Mesenchymal stem cell (in vitro differentiated cells and primary cell): ENCODE measurements around the gene USP3.

Experiments
- DNase-seq: peaks from one replicate; pipeline ENCODE4 v3.0.0-alpha.2; 2013
- H2AFZ ChIP-seq: one replicate; pipeline ENCODE4 v1.6.1; 2013; ENCODE audit warnings: low read depth, mild to moderate bottlenecking, control low read depth, inconsistent platforms, low read length, moderate library complexity
- H2AK5ac ChIP-seq: 2 replicates; pipeline ENCODE4 v1.6.1; 2013; ENCODE audit warnings: low read length, moderate library complexity, mild to moderate bottlenecking, inconsistent platforms; ENCODE audit not compliant: severe bottlenecking
- H2BK120ac ChIP-seq: one replicate; pipeline ENCODE4 v1.6.1; 2013; ENCODE audit warnings: low read depth, mild to moderate bottlenecking, inconsistent platforms, low read length, moderate library complexity
- H2BK12ac ChIP-seq, 2 experiments: one replicate each; pipeline ENCODE4 v1.6.1; 2013; ENCODE audit warnings: inconsistent platforms in 2 of 2, low read length in 2 of 2, mild to moderate bottlenecking in 2 of 2, moderate library complexity in 2 of 2, control low read depth in 1 of 2
- H2BK15ac ChIP-seq: one replicate; pipeline ENCODE4 v1.6.1; 2013; ENCODE audit warnings: mild to moderate bottlenecking, low read depth, inconsistent platforms; ENCODE audit not compliant: poor library complexity, severe bottlenecking
- H2BK5ac ChIP-seq: 2 replicates; pipeline ENCODE4 v1.6.1; 2013; ENCODE audit warnings: low read depth, mild to moderate bottlenecking, low read length, control low read depth, inconsistent platforms; ENCODE audit not compliant: poor library complexity, severe bottlenecking
- H3K14ac ChIP-seq, 2 experiments: one replicate each; pipeline ENCODE4 v1.6.1; 2013; ENCODE audit warnings: inconsistent platforms in 2 of 2, low read length in 2 of 2, control low read depth in 1 of 2, mild to moderate bottlenecking in 1 of 2, moderate library complexity in 1 of 2
- H3K18ac ChIP-seq, 2 experiments: one replicate each; pipeline ENCODE4 v1.6.1; 2013; ENCODE audit warnings: inconsistent platforms in 2 of 2, low read length in 2 of 2, control low read depth in 1 of 2, low read depth in 1 of 2, mild to moderate bottlenecking in 1 of 2
- H3K23ac ChIP-seq, 2 experiments: one replicate each; pipeline ENCODE4 v1.6.1; 2013; ENCODE audit warnings: inconsistent platforms in 2 of 2, low read length in 2 of 2, mild to moderate bottlenecking in 2 of 2, moderate library complexity in 2 of 2, control low read depth in 1 of 2
- H3K27ac ChIP-seq: 2 replicates; pipeline ENCODE4 v1.5.1; 2013; ENCODE audit warnings: mild to moderate bottlenecking, moderate library complexity, low read length, control low read depth, inconsistent platforms; ENCODE audit not compliant: poor library complexity, severe bottlenecking
- H3K27me3 ChIP-seq, 2 experiments: 2 replicates each; pipeline versions ENCODE4 v1.6.1 to v1.7.0; 2013; ENCODE audit warnings: low read length in 2 of 2, mild to moderate bottlenecking in 2 of 2, moderate library complexity in 2 of 2, control low read depth in 1 of 2, inconsistent platforms in 1 of 2; ENCODE audit not compliant: control insufficient read depth in 1 of 2, insufficient read depth in 1 of 2
- H3K36me3 ChIP-seq, 2 experiments: 2 replicates each; pipeline versions ENCODE4 v1.6.1 to v1.7.0; 2013; ENCODE audit warnings: low read length in 2 of 2, control low read depth in 1 of 2, inconsistent platforms in 1 of 2, low read depth in 1 of 2, mild to moderate bottlenecking in 1 of 2; ENCODE audit not compliant: insufficient read depth in 2 of 2, control insufficient read depth in 1 of 2
- H3K4ac ChIP-seq, 2 experiments: one replicate each; pipeline ENCODE4 v1.6.1; 2013; ENCODE audit warnings: inconsistent platforms in 2 of 2, low read length in 2 of 2, mild to moderate bottlenecking in 2 of 2, moderate library complexity in 2 of 2, control low read depth in 1 of 2, low read depth in 1 of 2
- H3K4me1 ChIP-seq: 2 replicates; pipeline ENCODE4 v1.6.1; 2013; ENCODE audit warnings: low read depth, low read length, control low read depth; ENCODE audit not compliant: control insufficient read depth, insufficient read depth
- H3K4me2 ChIP-seq: 2 replicates; pipeline ENCODE4 v1.6.1; 2013; ENCODE audit warnings: low read length, mild to moderate bottlenecking, inconsistent platforms; ENCODE audit not compliant: poor library complexity, severe bottlenecking
- H3K4me3 ChIP-seq, 2 experiments: 2 replicates each; pipeline versions ENCODE4 v1.5.1 to v1.7.0; 2013; ENCODE audit warnings: low read length in 2 of 2, mild to moderate bottlenecking in 2 of 2, control low read depth in 1 of 2, low read depth in 1 of 2; ENCODE audit not compliant: insufficient read depth in 1 of 2
- H3K79me1 ChIP-seq: replicated peaks from 2 replicates; pipeline ENCODE4 v1.6.1; 2013; ENCODE audit warnings: mild to moderate bottlenecking, control low read depth, low read length, inconsistent platforms; ENCODE audit not compliant: poor library complexity, severe bottlenecking
- H3K9ac ChIP-seq: 2 replicates; pipeline ENCODE4 v1.7.0; 2013; ENCODE audit warnings: mild to moderate bottlenecking, low read length, moderate library complexity
- H3K9me3 ChIP-seq: 2 replicates; pipeline ENCODE4 v1.7.0; 2013; ENCODE audit warnings: mild to moderate bottlenecking, low read length; ENCODE audit not compliant: control insufficient read depth
- H4K8ac ChIP-seq: one replicate; pipeline ENCODE4 v1.6.1; 2013; ENCODE audit warnings: inconsistent platforms, mild to moderate bottlenecking, low read length, moderate library complexity
- H4K91ac ChIP-seq: one replicate; pipeline ENCODE4 v1.6.1; 2013; ENCODE audit warnings: mild to moderate bottlenecking, low read length, inconsistent platforms
- WGBS: methylation state at CpG from one replicate; pipeline ENCODE4 v1.1.7; 2013; ENCODE audit warnings: mixed read lengths; 5-methylcytosine and 5-hydroxymethylcytosine counted together

Gene USP3

DNA sequence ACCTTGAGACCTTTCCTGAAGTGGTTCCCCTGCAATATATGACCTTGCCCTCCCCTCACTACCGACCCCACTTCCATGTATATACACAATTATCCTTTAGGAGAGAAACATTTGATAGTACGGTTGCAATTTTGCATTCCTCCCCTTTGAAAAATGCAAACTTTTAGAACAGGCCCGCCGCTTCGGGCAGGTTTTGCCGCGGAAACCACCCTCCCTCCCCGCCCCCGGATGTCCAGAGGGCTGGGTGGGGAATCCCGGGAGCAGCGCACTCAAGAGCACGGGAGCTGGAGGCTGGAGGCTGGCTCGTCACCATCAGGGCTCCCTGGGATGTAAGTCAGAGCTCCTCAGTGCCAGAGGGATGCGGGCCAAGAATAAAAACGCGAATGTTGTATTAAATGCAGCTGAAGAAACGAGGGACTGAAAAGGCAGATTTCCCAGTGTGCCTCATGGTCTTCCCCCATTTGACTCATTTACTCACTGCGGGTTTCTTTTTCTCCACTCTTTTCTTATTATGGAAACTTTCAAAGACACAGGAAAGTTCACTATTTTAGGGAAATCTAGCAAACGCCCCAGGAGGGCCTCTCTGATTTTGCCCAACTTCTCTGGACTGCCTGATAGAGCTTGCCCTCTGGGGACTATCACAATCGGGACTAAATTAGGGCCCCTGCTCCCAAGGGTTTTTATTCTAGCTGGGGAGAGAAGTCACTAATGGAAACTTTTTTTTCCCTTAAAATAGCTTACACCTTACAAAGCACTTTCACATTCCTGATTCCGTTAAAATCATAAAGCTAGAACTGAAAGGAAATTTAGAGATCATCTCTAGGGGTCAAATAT lies 2.9 kb upstream of the USP3 start:
- Histone ChIP-seq H2BK5ac (no peak overlapping the region), H3K23ac (no peak overlapping the region), H3K9ac (peak overlapping the region; percentile 96), H3K36me3 (no peaks in the 10 kb centered on the region), H4K91ac (no peak overlapping the region), H3K27ac (peak overlapping the region; percentile 97), H3K9me3 (no peaks in the 10 kb centered on the region), H3K14ac (peak overlapping the region in 1 of 2 experiments; percentile 17), H2AFZ (no peak overlapping the region), H3K4me2 (peak overlapping the region; percentile 32), H2BK15ac (no peak overlapping the region), H3K79me1 (no peaks in the 10 kb centered on the region), H3K27me3 (peaks cover 0 to under 1% of the 10 kb centered on the region in 2 experiments), H3K4me3 (peak overlapping the region in 1 of 2 experiments; percentile 70), H2AK5ac (peak overlapping the region; percentile 32), H3K18ac (peak overlapping the region in 1 of 2 experiments; percentile 71), H4K8ac (no peak overlapping the region), H2BK12ac (peak overlapping the region; percentile 24 to 90), H2BK120ac (peak overlapping the region; percentile 80), H3K4ac (peak overlapping the region in 1 of 2 experiments; percentile 35), H3K4me1 (peaks cover 14% of the 10 kb centered on the region)
- WGBS, result 14% methylated on average over 20 of the region's 21 CpGs
- peak; percentile 94 for DNase-seq

DNA sequence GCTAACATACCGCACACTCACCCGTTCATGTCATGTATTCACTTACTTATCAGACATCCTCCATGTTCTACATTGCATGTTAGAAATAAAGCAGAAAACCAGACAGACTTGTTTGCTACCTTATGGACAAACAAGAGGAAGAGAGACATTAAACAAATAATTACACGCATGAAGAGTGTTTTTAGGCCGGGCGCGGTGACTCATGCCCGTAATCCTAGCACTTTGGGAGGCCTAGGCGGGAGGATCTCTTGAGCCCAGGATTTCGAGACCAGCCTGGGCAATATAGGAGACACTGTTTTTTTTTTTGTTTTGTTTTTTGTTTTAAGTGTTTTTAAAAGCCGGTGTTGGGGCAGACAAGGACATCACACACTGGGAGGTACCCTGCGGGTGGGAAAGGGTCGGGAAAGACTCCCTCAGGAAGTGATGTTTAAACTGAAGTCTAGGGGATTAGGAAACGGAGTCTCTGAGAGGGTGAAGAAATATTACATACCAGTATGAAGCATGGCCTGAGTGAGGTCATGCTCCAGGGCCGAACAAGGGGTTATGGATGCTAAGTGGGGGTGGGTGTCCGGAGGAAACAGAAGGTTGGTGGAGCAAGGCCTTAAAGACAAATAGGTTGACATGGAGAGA lies 2.1 kb upstream of the USP3 start:
- Histone ChIP-seq H3K4me3 (peak overlapping the region in 1 of 2 experiments; percentile 80), H2AK5ac (peak overlapping the region; percentile 47), H3K14ac (no peak overlapping the region), H3K4me2 (no peak overlapping the region), H3K23ac (no peak overlapping the region), H4K91ac (peak overlapping the region; percentile 34), H3K9ac (peak overlapping the region; percentile 96), H2AFZ (no peak overlapping the region), H3K27me3 (no peaks in the 10 kb centered on the region), H3K9me3 (no peaks in the 10 kb centered on the region), H2BK5ac (no peak overlapping the region), H4K8ac (peak overlapping the region; percentile 90), H3K36me3 (no peaks in the 10 kb centered on the region), H2BK15ac (peak overlapping the region; percentile 65), H2BK12ac (peak overlapping the region; percentile 80 to 90), H3K18ac (peak overlapping the region; percentile 28 to 78), H3K4ac (peak overlapping the region; percentile 35 to 90), H2BK120ac (peak overlapping the region; percentile 50), H3K4me1 (peaks cover 14% of the 10 kb centered on the region), H3K79me1 (no peaks in the 10 kb centered on the region), H3K27ac (peak overlapping the region; percentile 97)
- WGBS, result 18% methylated on average over 15 of the region's 15 CpGs
- DNase-seq, result peak; percentile 94

DNA sequence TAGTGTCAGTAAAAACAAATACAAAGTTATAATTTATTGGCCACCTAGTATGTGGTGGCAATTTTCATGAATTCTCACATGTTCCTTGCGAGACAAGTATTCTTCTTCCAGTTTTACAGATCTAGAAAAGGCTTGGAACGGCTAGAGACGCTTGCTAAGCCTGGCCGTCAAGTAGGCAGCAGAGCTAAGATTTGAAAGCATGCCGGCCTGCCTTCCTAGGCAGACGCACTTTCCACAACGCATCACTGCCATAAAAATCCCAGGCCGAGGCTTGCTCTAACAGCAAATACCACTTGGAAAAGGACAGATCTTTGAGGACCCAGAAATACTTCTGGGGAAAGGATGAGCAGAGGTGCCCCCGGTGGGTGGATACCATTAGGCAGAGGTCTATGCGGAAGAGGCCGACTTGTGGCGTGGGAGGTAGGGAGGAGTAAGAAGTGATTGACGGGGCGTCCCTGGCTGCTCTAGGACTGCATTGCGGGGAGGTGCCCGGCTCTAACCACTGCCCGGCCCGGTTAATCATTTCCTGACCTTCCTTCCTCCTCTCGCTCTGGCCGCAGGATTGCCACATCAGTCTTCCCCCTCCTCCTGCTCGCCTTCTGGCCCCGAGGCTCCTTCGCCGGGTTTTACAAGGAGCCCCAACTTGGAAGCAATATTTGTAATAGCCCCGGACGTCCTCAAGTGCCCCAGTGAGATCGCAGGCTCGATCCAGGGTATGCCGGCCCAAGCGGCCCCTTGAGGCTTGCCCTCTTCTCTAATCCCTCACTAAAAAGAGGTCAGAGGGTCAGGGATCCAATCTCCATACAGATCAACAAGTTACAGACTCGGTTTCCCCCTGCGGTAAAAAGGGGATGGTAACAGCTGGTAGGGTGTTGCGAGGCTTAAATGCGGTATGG lies 1.3 kb upstream of the USP3 start:
- Histone ChIP-seq H3K4ac (peak overlapping the region; percentile 98 to 99), H3K9ac (peak overlapping the region; percentile 96), H3K4me1 (peaks cover 14% of the 10 kb centered on the region), H3K4me3 (peak overlapping the region; percentile 12 to 80), H3K27ac (peak overlapping the region; percentile 97), H2BK15ac (peak overlapping the region; percentile 74), H3K18ac (peak overlapping the region; percentile 98 to 100), H3K14ac (no peak overlapping the region), H2BK120ac (peak overlapping the region; percentile 97), H3K36me3 (no peaks in the 10 kb centered on the region), H3K4me2 (peak overlapping the region; percentile 100), H2AK5ac (peak overlapping the region; percentile 95), H4K8ac (peak overlapping the region; percentile 100), H3K79me1 (no peaks in the 10 kb centered on the region), H3K23ac (no peak overlapping the region), H2AFZ (no peak overlapping the region), H2BK12ac (peak overlapping the region; percentile 95 to 99), H3K27me3 (no peaks in the 10 kb centered on the region), H2BK5ac (peak overlapping the region; percentile 61), H4K91ac (peak overlapping the region; percentile 100), H3K9me3 (no peaks in the 10 kb centered on the region)
- DNase-seq, result peak; percentile 99
- whole genome bisulfite sequencing, result 7% methylated on average over 30 of the region's 34 CpGs
